Vagina (tissue), 2 donors: ENCODE measurements around the gene NISCH. TPM values are rescaled to one million over a fixed set of nuclear protein-coding genes. Genes with fewer than 3 reads are reported as not detected.
A peak's percentile ranks its signal among the peaks of the same experiment; 100 is the strongest.

Experiments used
- DNase-seq, 2 donors: peaks; one replicate each; pipeline ENCODE4 v3.0.0-alpha.2; 2017; ENCODE audit errors: extremely low spot score in 2 of 2
- H3K27ac ChIP-seq: fragments of 200-600 bp; sonication (generic); one replicate; pipeline ENCODE4 v1.5.1; 2019
- H3K27me3 ChIP-seq: fragments of 200-600 bp; sonication (generic); one replicate; pipeline ENCODE4 v1.5.1; 2019
- H3K36me3 ChIP-seq, 2 donors: fragments of 200-600 bp; sonication (generic); one replicate each; pipeline ENCODE4 v1.5.1; 2017 to 2019
- H3K4me1 ChIP-seq: fragments of 200-600 bp; sonication (generic); one replicate; pipeline ENCODE4 v1.5.1; 2019
- H3K4me3 ChIP-seq, 2 donors: fragments of 200-600 bp; sonication (generic); 1 replicate in 1 of 2; 2 replicates in 1 of 2; pipeline ENCODE4 v1.5.1; 2016 to 2019
- H3K9me3 ChIP-seq: fragments of 200-600 bp; sonication (generic); one replicate; pipeline ENCODE4 v1.5.1; 2019
- POLR2A ChIP-seq, 2 donors: fragments of 450-650 bp; IDR thresholded peaks; one replicate each; pipeline ENCODE4 v1.6.1; 2017; ENCODE audit warnings: antibody characterized with exemption in 2 of 2, mild to moderate bottlenecking in 2 of 2, moderate library complexity in 2 of 2
- POLR2AphosphoS5 ChIP-seq, 2 donors: sonication (generic); formaldehyde crosslinking; IDR thresholded peaks; one replicate each; pipeline ENCODE4 v1.9.0; 2017; ENCODE audit warnings: antibody characterized with exemption in 2 of 2, mild to moderate bottlenecking in 2 of 2, low read depth in 1 of 2; ENCODE audit not compliant: insufficient read depth in 1 of 2
- intact Hi-C: fragments of 100-400 bp; cut with DNase I; formaldehyde crosslinking; loops from one replicate; pipeline ENCODE4 v1.15.1; 2023
- total RNA-seq: library from RNA; depleted of rRNA; stranded (reverse); fragments of >200 nt; gene quantifications from one replicate; pipeline ENCODE4 v1.2.3, GENCODE V29; 2016
- TF ChIP-seq, protein P1 (sequence below), 3 experiments: fragments of 450-650 bp in 2 of 3; fragments of 200-600 bp in 1 of 3; sonication (generic) in 1 of 3; IDR thresholded peaks; one replicate each; pipeline ENCODE4 v1.5.1; 2017 to 2019; ENCODE audit warnings: antibody characterized with exemption in 3 of 3, mild to moderate bottlenecking in 2 of 3, moderate library complexity in 2 of 3

The NISCH gene
- total RNA-seq, 1 donor from 2014 or later: 103 TPM

DNA sequence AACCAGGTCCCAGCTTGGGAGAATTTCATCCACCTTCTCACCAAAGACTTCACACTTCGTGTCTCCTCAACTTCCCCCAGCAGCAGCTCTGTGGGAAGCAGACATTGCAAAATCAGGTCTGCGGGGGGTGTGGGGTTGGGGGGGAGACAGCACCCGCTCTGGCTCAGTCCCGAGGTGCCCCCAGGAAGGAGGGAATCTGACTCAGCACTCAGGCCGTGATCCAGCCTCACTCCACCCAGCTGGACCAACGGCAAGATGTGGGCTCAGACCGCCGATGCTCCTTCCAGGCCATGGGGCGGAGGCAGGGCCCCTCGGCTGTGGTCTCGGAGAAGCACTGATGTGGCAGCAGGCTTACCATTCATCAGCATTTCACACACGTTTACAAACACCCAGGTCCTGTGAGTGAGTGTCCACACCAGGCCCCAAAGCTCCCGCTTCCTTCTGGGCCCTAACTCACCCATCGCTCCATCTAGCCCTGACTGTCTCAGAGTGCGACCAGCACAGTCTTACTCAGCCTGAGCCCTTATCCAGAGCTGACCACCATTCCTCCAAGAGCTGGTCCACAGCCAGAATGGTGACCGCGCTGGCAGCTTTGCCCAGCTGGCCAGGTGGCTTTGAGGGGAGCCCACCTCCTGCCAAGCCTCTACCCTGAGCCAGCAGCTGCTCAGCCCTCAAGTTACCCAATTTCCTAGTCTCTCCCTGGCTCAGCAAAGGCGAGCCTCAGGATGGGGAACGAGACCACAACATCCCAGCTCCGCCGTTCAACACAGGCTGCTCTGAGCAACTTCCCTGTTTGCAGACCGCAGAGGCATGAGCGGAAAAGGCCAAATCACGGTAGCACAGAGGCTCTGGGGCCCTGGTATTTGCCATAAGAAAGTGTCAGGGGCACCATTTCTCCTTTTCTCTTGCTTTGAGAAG is 43.0 kb downstream of the NISCH start:
- intact Hi-C loops: no loop called here
- H3K27me3 ChIP-seq: no peaks in the 10 kb centered on the region
- TF ChIP-seq, protein P1, sequence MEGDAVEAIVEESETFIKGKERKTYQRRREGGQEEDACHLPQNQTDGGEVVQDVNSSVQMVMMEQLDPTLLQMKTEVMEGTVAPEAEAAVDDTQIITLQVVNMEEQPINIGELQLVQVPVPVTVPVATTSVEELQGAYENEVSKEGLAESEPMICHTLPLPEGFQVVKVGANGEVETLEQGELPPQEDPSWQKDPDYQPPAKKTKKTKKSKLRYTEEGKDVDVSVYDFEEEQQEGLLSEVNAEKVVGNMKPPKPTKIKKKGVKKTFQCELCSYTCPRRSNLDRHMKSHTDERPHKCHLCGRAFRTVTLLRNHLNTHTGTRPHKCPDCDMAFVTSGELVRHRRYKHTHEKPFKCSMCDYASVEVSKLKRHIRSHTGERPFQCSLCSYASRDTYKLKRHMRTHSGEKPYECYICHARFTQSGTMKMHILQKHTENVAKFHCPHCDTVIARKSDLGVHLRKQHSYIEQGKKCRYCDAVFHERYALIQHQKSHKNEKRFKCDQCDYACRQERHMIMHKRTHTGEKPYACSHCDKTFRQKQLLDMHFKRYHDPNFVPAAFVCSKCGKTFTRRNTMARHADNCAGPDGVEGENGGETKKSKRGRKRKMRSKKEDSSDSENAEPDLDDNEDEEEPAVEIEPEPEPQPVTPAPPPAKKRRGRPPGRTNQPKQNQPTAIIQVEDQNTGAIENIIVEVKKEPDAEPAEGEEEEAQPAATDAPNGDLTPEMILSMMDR (IDR thresholded peaks at IDR 0.05): no peak
- peak in 1 of 2 donors; percentile 72 for TF ChIP-seq POLR2AphosphoS5 (IDR thresholded peaks at IDR 0.05; ENCODE audit: insufficient read depth in 1 of 2, low read depth in 1 of 2)
- H3K27ac ChIP-seq: peak overlapping the region; percentile 34
- H3K36me3 ChIP-seq: no peaks in the 10 kb centered on the region
- H3K4me3 ChIP-seq: no peak overlapping the region
- DNase-seq: peak in 1 of 2 donors; percentile 90
- no peaks in the 10 kb centered on the region for H3K9me3 ChIP-seq
- peaks cover 32% of the 10 kb centered on the region for H3K4me1 ChIP-seq

DNA sequence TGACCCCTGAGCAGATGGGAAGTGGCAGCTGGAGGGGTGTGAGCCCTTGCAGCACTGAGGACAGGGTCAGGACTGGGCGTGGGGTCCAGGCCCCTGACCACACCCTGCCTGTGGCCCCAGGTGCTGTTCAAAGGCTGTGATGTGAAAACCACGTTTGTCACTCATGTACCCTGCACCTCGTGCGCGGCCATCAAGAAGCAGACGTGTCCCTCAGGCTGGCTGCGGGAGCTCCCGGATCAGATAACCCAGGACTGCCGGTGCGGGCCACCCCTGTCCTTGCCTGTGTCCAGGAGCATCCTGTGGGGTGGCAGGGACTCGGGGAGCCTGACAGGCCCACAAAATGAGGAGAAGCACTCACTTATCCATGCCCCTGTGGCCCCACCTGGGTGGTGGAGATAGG is 45.6 kb downstream of the NISCH start:
- no peaks in the 10 kb centered on the region for H3K36me3 ChIP-seq
- DNase-seq: no peak
- intact Hi-C loops: no loop called here
- no peak overlapping the region for H3K4me3 ChIP-seq
- no peaks in the 10 kb centered on the region for H3K9me3 ChIP-seq
- peaks cover 22% of the 10 kb centered on the region for H3K4me1 ChIP-seq
- no peaks in the 10 kb centered on the region for H3K27me3 ChIP-seq
- TF ChIP-seq POLR2A (IDR thresholded peaks at IDR 0.05) (no peak), POLR2AphosphoS5 (IDR thresholded peaks at IDR 0.05; ENCODE audit: insufficient read depth in 1 of 2, low read depth in 1 of 2) (no peak)
- TF ChIP-seq, protein P1 (IDR thresholded peaks at IDR 0.05): no peak
- H3K27ac ChIP-seq: no peak overlapping the region

DNA sequence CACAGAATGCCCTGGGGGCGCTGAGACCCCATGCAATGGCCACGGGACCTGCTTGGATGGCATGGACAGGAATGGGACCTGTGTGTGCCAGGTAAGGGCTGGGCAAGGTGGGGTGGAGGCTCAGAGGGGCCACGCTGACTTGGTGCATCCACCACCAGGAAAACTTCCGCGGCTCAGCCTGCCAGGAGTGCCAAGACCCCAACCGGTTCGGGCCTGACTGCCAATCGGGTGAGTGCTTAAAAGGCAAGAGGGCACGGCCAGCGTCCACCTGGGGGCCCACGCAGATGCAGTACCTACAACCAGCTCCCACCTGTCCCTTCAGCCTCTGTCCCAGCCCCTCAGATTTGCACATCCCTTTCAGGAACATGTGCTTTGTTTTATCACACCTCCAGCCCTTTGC is 46.6 kb downstream of the NISCH start:
- H3K36me3 ChIP-seq: no peaks in the 10 kb centered on the region
- H3K27me3 ChIP-seq: no peaks in the 10 kb centered on the region
- no peak overlapping the region for H3K4me3 ChIP-seq
- H3K27ac ChIP-seq: no peak overlapping the region
- intact Hi-C loops: no loop called here
- peaks cover 15% of the 10 kb centered on the region for H3K4me1 ChIP-seq
- H3K9me3 ChIP-seq: no peaks in the 10 kb centered on the region
- DNase-seq: no peak
- TF ChIP-seq, protein P1 (IDR thresholded peaks at IDR 0.05): no peak
- TF ChIP-seq POLR2AphosphoS5 (IDR thresholded peaks at IDR 0.05; ENCODE audit: insufficient read depth in 1 of 2, low read depth in 1 of 2) (no peak), POLR2A (IDR thresholded peaks at IDR 0.05) (no peak)

DNA sequence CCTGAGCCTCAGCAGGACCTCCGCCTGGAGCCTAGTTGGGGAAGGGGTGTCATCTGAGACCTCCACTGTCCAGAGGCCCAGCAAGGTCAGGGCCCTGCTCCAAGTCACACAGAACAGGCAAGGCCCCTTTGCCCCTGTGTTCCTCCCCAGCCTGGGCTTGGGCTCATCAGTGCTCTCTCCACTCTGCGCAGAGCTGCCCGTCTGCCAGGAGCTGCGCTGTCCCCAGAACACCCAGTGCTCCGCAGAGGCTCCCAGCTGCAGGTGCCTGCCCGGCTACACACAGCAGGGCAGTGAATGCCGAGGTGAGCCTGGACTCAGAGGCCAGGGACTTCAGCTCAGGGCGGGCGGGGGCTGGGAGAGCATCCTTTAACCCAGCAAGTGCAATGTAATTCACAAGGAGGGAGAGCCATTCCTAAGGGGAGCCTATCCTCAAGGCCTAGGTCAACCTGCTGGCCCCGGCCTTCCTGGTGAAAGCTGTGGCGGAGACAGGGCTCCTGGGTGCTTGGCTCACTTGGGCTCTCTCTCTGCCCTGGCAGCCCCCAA is 47.5 kb downstream of the NISCH start:
- intact Hi-C loops: no loop called here
- H3K4me1 ChIP-seq: peaks cover 10% of the 10 kb centered on the region
- no peaks in the 10 kb centered on the region for H3K9me3 ChIP-seq
- no peak overlapping the region for H3K4me3 ChIP-seq
- H3K27me3 ChIP-seq: no peaks in the 10 kb centered on the region
- H3K36me3 ChIP-seq: no peaks in the 10 kb centered on the region
- no peak for DNase-seq
- TF ChIP-seq, protein P1 (IDR thresholded peaks at IDR 0.05): no peak
- TF ChIP-seq POLR2A (IDR thresholded peaks at IDR 0.05): no peak
- TF ChIP-seq POLR2AphosphoS5 (IDR thresholded peaks at IDR 0.05; ENCODE audit: insufficient read depth in 1 of 2, low read depth in 1 of 2): no peak
- no peak overlapping the region for H3K27ac ChIP-seq
